Ureter (tissue), 1 donor: ENCODE results near the gene LRRC8B. TPM values are rescaled to one million over a fixed set of nuclear protein-coding genes. Genes with fewer than 3 reads are reported as not detected.

Source experiments
- DNase-seq: peaks from one replicate; pipeline ENCODE4 v3.0.0-alpha.2; 2020; ENCODE audit warnings: low spot score
- total RNA-seq: library from RNA; stranded (reverse); gene quantifications from one replicate; pipeline ENCODE4 v1.2.4, GENCODE V29; 2023
- donor health status: DM: yes; HTN: yes; CAD: no.

LRRC8B gene
- total RNA-seq, 1 donor from 2014 or later, result 14.4 TPM

GRCh38 chr1:89633248-89633799 is 108.7 kb downstream of the LRRC8B start:
- peak; percentile 58 for DNase-seq

GRCh38 chr1:89633800-89634625 is 109.4 kb downstream of the LRRC8B start:
- no peak for DNase-seq

- DNase-seq, result no peak
These were observed 111.5 kb downstream of the LRRC8B start for GRCh38 chr1:89635825-89636815.

- no peak for DNase-seq
These were observed 112.9 kb downstream of the LRRC8B start for GRCh38 chr1:89637496-89637895.

- no peak for DNase-seq
These were observed 115.8 kb downstream of the LRRC8B start for GRCh38 chr1:89640440-89640839.

- DNase-seq, result no peak
These were observed 117.2 kb downstream of the LRRC8B start for GRCh38 chr1:89641781-89642180.

GRCh38 chr1:89643577-89643976 is 118.9 kb downstream of the LRRC8B start:
- DNase-seq, result no peak

- DNase-seq, result no peak
These were observed 119.6 kb downstream of the LRRC8B start for GRCh38 chr1:89644119-89644814.

- DNase-seq, result no peak
These were observed 121.6 kb downstream of the LRRC8B start for GRCh38 chr1:89646259-89646658.

Other genes with a start within 250 kb of the LRRC8B start
- gene GBP6, start 160.8 kb upstream of the LRRC8B start, total RNA-seq, result not detected
- 10.1 TPM for gene LRRC8C, start 108.3 kb downstream of the LRRC8B start, total RNA-seq